ENCODE data around the gene MAPKAPK2.
"Not testable (repeated sequence)": the region's sequence is repeated elsewhere in the genome, so short reads cannot be mapped to it uniquely, and the experiment has no call there.

MAPKAPK2 gene

GRCh38 chr1:206776229-206776628 lies 91.5 kb downstream of the MAPKAPK2 start:
- no peak for DNase-seq (ENCODE audit: low read depth in 2 of 2)

- DNase-seq (ENCODE audit: low read depth in 2 of 2) = no peak
Measured at GRCh38 chr1:206778031-206778430, 93.3 kb downstream of the MAPKAPK2 start.

GRCh38 chr1:206778911-206779310 lies 94.2 kb downstream of the MAPKAPK2 start:
- DNase-seq (ENCODE audit: low read depth in 2 of 2) = not testable (repeated sequence)

- no peak for DNase-seq (ENCODE audit: low read depth in 2 of 2)
Measured at GRCh38 chr1:206779638-206780037, 94.9 kb downstream of the MAPKAPK2 start.

- DNase-seq (ENCODE audit: low read depth in 2 of 2) = no peak
Measured at GRCh38 chr1:206782448-206782847, 97.7 kb downstream of the MAPKAPK2 start.

- no peak for DNase-seq (ENCODE audit: low read depth in 2 of 2)
Measured at GRCh38 chr1:206783506-206783905, 98.8 kb downstream of the MAPKAPK2 start.
